ENCODE data around the gene TSPAN5.

TSPAN5 gene

GRCh38 chr4:98577956-98578355 is 80.5 kb downstream of the TSPAN5 start:
- no peak for DNase-seq

GRCh38 chr4:98574816-98575215 is 83.6 kb downstream of the TSPAN5 start:
- DNase-seq: no peak

- no peak for DNase-seq
Measured at GRCh38 chr4:98573791-98574190, 84.6 kb downstream of the TSPAN5 start.

GRCh38 chr4:98572697-98573096 is 85.7 kb downstream of the TSPAN5 start:
- DNase-seq: peak; percentile 20

GRCh38 chr4:98571161-98571786 is 87.1 kb downstream of the TSPAN5 start:
- DNase-seq: no peak

- DNase-seq: no peak
Measured at GRCh38 chr4:98570151-98570797, 88.1 kb downstream of the TSPAN5 start.

GRCh38 chr4:98568941-98569663 is 89.3 kb downstream of the TSPAN5 start:
- DNase-seq: no peak

GRCh38 chr4:98567611-98568010 is 90.8 kb downstream of the TSPAN5 start:
- no peak for DNase-seq

- DNase-seq: peak; percentile 52
Measured at GRCh38 chr4:98566361-98567008, 91.9 kb downstream of the TSPAN5 start.

GRCh38 chr4:98565681-98566301 is 92.6 kb downstream of the TSPAN5 start:
- DNase-seq: peak; percentile 34

GRCh38 chr4:98564852-98565251 is 93.6 kb downstream of the TSPAN5 start:
- DNase-seq: no peak

- no peak for DNase-seq
Measured at GRCh38 chr4:98560321-98560720, 98.1 kb downstream of the TSPAN5 start.

- no peak for DNase-seq
Measured at GRCh38 chr4:98558471-98559169, 99.8 kb downstream of the TSPAN5 start.

GRCh38 chr4:98557194-98557892 is 101.1 kb downstream of the TSPAN5 start:
- peak; percentile 86 for DNase-seq

GRCh38 chr4:98556451-98556850 is 102.0 kb downstream of the TSPAN5 start:
- DNase-seq: no peak

GRCh38 chr4:98555798-98556445 is 102.5 kb downstream of the TSPAN5 start:
- no peak for DNase-seq

- peak; percentile 66 for DNase-seq
Measured at GRCh38 chr4:98546910-98547594, 111.4 kb downstream of the TSPAN5 start.

- DNase-seq: no peak
Measured at GRCh38 chr4:98544818-98545414, 113.5 kb downstream of the TSPAN5 start.

GRCh38 chr4:98544141-98544817 is 114.1 kb downstream of the TSPAN5 start:
- DNase-seq: peak; percentile 26

- no peak for DNase-seq
Measured at GRCh38 chr4:98542011-98542410, 116.4 kb downstream of the TSPAN5 start.

Measured in NCI-H1694 treated with DMSO at 0.1 percent for 48 hours (cell line).